Measurements from ENCODE around the gene SULT4A1.

- TF ChIP-seq CTCF (IDR thresholded peaks at IDR 0.05) (no peak), POLR2AphosphoS5 (IDR thresholded peaks at IDR 0.05) (no peak)
Observed at GRCh38 chr22:43851058-43851978, 11.0 kb downstream of the SULT4A1 start.

Measured in breast epithelium (tissue), 3 donors.